ENCODE data around the gene IFNG.

- TF ChIP-seq REST (IDR thresholded peaks at IDR 0.05; ENCODE audit: borderline replicate concordance), result no peak
- TF ChIP-seq CTCF (IDR thresholded peaks at IDR 0.05; ENCODE audit: poor library complexity, severe bottlenecking), result no peak
- TF ChIP-seq EZH2 (IDR thresholded peaks at IDR 0.05; ENCODE audit: borderline replicate concordance, insufficient read depth, low read length, poor library complexity, severe bottlenecking), result no peak
- no peak for TF ChIP-seq MXI1 (conservative IDR thresholded peaks at IDR 0.05; ENCODE audit: poor library complexity, severe bottlenecking)
- no peak for TF ChIP-seq RAD21 (conservative IDR thresholded peaks at IDR 0.05)
- TF ChIP-seq EP300 (conservative IDR thresholded peaks at IDR 0.05; ENCODE audit: poor library complexity, severe bottlenecking), result no peak
- TF ChIP-seq POLR2AphosphoS5 (IDR thresholded peaks at IDR 0.05), result no peak
These were observed 24.0 kb downstream of the IFNG start for GRCh38 chr12:68135520-68135919.
